GM12891 (cell line): ENCODE results near the gene DNMT1.

ENCODE experiments used
- PAX5 ChIP-seq: IDR thresholded peaks from 2 replicates; pipeline ENCODE4 v1.6.1; 2011; ENCODE audit warnings: low read length, moderate library complexity, mild to moderate bottlenecking; ENCODE audit not compliant: insufficient read depth, severe bottlenecking
- POLR2A ChIP-seq: IDR thresholded peaks from 2 replicates; pipeline ENCODE4 v1.6.1; 2011; ENCODE audit warnings: low read depth, low read length, control low read depth
- POLR2AphosphoS5 ChIP-seq: IDR thresholded peaks from 2 replicates; pipeline ENCODE4 v1.6.1; 2011; ENCODE audit warnings: low read depth, low read length, control low read depth
- POU2F2 ChIP-seq: IDR thresholded peaks from 2 replicates; pipeline ENCODE4 v1.6.1; 2011; ENCODE audit warnings: low read depth, mild to moderate bottlenecking, control low read depth, low read length, moderate library complexity
- SPI1 ChIP-seq: IDR thresholded peaks from 2 replicates; pipeline ENCODE4 v1.6.1; 2011; ENCODE audit warnings: low read depth, low read length, control low read depth

- TF ChIP-seq POLR2A, result no peak
- TF ChIP-seq SPI1, result no peak
- TF ChIP-seq POU2F2, result no peak
- no peak for TF ChIP-seq POLR2AphosphoS5
- no peak for TF ChIP-seq PAX5
Observed at GRCh38 chr19:10214784-10215183, 20.0 kb upstream of the DNMT1 start.
